ENCODE data around the gene PTGDR2.

PTGDR2 gene

GRCh38 chr11:60873533-60873932, 17.8 kb upstream of the PTGDR2 start:
- no peak for DNase-seq

DNA sequence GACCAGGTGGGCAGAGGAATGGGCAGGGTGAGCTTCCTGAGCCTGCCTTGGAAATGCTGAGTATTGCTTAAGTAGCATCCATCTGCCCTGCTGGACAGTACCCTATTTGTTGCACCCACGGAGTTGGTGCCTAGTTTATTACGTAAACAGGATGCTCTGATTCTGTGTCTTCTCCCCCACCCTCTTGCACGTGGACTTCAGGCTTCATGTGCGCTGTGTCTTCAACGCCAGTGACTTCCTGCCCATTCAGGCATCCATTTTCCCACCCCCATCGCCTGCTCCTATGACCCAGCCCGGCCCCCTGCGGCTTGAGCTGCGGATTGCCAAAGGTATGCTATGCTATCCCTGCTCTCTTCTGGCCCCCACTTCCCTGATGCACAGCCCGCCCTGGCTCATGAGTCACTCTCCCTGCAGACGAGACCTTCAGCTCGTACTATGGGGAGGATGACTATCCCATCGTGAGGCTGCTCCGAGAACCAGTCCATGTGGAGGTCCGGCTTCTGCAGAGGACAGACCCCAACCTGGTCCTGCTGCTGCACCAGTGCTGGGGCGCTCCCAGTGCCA, 17.3 kb upstream of the PTGDR2 start:
- DNase-seq, result no peak

DNA sequence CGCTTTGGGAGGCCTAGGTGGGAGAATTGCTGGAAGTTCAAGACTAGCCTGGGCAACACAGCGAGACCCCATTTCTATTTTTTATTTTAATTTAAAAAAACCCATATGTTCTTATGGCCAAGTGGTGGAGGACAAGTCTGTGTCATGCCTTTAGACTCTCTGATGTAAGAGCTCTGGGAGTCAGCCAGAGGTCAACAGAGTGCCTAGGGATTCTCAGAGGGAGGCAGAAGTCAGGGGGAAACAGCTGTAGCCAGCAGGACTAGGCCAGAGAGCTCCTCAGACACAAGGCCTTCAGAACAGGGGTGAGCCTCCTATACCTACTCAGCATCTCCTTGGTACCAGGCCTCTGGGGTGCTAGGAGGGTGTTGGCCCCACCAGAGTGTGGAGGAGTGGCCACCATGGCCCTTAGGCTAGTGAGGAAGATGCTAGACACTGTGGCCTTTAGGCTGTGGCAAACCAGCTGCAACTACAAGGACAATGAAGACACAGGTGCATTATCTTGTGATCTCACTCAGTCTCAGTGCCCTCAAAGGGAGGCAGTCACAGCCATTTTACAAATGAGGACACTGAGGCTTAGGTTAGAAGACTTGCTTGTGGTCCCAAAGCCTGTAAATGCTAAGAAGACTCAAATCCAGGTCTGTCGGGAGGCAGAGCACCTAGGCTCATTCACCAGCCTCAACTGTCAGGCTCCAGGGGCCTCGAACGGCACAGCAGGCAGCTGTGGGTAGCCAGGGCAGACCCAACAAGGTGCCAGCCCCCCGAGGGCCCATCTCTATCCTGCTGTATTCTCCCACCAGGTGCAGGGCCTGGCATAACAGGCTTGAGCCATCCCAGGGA, 16.6 kb upstream of the PTGDR2 start:
- DNase-seq, result no peak

DNA sequence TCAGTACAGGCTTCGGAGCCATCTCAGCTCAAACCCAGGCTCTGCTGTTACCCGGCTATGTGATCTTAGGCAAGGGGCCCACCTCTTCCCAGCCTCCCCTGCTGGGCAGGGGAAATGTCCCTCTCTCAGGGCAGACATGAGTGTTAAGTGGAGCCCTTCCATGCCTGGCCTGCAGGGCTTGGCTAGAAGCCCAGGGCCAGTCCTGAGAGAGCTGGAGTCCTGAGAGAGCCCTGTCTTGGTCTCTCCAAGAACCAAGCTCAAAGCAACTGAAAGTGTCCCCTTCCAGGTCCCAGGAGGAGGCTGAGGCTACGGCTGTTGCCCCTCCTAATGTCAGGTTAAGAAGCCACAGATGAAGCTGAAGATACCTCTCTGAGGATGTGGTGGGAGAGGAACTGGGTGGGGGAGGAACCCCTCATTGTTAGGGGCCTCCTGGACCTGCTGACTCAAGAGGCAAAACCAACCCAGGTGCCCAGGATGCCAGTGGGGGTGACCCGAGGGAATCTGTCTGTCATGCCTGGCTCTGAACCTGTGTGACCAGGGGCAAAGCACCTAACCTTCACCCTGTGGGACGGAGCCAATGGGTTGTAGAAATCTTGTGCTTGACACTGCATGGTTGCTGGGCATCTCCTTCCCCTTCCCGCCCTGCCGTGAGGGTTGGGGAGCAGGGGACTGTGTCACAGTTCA, 15.8 kb upstream of the PTGDR2 start:
- DNase-seq, result no peak

GRCh38 chr11:60870733-60871377, 15.1 kb upstream of the PTGDR2 start:
- no peak for DNase-seq

- no peak for DNase-seq
Observed at GRCh38 chr11:60870276-60870675, 14.5 kb upstream of the PTGDR2 start.

DNA sequence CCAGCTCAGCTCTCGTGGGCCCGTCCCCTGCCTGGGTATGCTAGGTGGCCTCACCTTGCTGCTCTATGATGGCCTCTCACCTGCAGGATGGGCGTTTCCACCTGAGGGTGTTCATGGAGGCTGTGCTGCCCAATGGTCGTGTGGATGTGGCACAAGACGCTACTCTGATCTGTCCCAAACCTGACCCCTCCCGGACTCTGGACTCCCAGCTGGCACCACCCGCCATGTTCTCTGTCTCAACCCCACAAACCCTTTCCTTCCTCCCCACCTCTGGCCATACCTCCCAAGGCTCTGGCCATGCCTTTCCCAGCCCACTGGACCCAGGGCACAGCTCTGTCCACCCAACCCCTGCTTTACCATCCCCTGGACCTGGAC, 13.7 kb upstream of the PTGDR2 start:
- no peak for DNase-seq

DNA sequence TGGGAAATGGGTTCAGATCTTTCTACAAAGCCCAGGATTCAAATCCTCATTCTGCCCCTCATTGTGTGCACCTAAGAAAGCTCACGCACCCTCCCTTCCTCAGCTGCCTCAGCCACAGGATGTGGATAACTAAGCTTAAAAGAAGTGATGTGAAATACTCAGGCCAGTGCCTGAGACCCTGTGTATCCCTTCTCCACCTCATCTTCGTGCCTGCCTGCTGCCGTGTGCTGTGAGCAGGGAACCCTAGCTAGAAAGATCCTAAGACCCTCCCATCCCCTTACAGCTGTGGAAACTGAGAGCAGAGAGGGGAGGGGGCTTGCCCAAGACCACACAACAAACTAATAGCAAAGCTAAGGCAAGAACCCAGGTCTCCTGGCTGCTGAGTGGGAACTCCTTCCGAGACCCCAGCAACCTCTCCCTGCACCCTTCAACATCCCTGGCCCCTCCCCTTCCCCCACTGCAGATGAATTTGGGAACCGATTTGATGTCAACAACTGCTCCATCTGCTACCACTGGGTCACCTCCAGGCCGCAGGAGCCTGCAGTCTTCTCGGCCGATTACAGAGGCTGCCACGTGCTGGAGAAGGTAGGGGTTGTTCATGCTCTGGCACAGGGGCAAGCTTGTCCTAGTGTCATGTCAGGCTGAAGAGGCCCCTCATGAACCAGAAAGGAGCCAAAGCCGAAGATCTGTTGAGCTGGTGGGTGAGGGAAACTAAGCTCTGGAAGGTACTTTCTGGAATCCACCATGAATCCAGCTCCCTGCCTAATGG, 13.1 kb upstream of the PTGDR2 start:
- DNase-seq, result no peak

DNA sequence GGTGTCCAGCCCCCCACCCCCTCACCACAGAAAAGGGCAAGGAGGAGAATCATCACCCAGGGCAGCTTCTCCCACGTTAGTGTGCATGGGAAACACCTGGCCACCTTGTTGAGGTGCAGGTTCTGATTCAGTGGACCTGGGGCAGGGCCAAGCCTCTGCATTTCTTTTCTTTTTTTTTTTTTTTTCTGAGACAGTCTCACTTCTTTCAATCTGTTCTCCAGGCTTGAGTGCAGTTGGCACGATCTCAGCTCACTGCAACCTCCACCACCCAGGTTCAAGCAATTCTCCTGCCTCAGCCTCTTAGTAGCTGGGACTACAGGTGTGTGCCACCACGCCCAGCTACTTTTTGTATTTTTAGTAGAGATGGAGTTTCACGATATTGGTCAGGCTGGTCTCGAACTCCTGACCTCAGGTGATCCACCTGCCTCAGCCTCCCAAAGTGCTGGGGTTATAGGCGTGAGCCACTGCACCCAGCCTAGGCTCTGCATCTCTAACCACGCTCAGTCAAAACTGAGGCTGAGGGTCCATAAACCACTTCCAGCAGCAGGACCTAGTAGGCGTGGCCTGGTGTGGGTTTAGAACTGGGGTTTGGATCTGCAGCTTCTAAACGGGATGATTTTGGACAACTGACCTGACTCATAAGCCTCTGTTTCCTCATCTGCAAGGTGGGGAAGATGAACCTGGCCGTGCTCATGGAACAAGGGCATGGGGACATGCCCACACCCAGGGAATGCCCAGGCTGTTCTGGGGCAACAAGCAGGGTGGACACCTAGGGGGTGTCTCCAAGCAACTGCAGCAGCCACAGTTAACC, 12.3 kb upstream of the PTGDR2 start:
- DNase-seq, result no peak

DNA sequence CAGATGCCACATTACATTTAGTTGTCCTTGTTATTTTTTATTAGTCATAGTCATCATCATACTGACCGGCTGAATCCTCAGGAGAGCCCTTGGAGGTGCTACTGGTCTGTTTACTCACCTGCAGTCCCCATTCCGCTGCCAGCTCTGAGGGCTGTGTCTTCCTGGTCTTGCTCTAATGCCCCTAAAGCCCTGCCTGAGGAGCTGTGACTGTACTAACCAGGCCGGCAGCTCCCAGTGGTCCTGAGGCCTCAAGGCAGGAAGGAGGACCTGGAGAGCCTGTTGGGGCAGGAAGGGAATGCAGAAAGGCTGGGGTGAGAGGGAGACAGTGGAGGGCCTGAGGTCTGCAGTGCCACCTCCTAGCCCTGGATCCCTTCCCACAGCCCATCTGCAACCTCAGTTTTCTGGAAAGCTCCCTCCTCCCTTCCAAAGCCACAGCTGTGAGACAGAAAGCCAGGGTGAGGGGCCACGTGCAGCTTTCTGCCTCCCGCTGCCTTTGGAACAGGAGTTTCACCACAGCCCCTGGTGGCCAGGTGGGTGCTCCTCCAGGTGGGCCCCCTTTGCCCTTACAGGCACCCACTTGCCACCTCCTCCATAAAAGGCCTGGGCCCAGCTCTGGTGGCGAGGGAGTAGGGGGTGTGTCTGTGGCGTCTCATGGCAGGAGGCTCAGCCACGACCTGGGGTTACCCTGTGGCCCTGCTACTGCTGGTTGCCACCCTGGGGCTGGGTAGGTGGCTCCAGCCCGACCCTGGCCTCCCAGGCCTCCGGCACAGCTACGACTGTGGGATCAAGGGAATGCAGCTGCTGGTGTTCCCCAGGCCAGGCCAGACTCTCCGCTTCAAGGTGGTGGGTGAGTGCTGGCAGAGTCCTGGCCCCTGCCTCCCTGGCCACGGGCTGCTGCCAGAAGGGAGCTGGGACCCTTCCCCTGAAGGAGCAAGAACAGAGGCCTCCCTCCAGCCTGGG, 11.4 kb upstream of the PTGDR2 start, which contains the start of gene ZP1:
Gene ZP1, plus strand, starts transcription at position 632 of the 960 bp plus-strand sequence. Its CDS starts 20 bp downstream, at position 652.
- no peak for DNase-seq

DNA sequence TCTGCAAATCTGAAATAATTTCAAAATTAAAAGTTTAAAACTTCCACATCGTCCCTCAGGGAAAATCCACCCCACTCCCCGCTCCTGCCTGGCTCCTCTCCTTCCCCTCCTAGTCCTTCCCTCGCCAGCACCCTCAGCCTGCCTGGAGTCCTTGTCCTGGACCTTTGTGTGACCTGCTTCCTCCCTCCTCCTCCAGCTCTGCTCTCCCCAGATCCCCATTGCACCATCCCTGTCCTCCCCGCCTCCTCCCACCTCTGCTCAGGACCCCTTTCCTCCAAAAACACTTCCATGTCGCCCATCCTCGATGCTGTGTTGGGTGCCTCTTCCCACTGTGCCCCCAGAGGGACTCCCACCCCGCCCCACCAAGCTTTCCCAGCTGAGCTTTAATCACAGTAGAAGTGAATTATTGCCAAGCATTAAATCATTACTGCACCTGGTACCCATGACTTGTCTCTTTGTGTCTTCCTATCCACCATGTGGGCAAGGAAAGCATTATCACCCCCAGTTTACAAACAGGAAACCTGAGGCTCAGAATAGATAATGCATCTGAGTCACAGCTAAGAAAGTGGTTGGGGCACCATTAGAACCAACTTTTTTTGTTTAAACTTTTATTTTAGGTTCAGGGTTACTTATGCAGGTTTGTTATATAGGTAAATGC, 9.2 kb upstream of the PTGDR2 start:
- DNase-seq, result no peak

DNA sequence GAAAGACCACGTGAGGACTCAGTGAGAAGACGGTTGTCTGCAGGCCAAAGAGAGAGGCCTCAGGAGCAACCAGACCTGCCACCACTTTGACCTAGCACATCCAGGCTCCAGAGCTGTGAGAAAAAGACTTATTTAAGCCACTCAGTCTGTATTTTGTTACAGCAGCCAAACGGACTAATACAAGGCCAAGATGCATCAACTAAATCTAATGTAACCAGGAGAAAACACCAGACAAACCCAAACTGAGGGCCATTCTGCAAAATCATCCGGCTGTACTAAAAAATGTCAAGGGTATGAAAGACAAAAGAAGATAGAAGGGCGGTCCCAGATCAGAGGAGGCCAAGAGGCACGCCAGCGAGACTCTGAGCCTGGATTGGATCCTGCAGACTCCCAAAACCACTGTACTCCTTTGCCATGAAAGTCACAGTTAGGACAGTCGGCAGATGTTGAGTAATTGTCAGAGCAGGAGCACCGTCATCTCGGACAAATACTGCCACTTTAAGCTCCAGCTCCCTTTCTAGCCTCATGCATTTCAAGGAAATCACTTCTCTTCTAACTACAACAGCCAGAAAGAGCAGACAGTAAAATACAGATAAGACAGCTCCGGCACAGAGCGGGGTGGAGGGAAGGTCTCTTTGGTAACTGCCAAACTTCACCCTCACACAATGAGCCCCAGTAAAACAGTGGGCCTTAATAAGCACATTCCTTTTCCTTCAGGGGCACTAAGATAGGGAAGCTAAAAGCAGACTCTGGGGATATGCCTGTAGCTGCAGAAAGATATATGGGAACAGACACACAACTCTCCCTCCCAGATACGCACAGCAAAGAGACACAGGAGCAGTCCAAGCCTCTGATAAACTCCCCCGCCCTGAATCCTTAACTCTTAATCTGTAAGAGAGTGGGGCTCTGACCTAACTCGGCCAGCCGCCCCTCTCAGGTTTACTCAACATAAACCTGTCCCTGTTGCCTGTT, 8.1 kb upstream of the PTGDR2 start:
- no peak for DNase-seq

GRCh38 chr11:60862171-60862570, 6.4 kb upstream of the PTGDR2 start:
- DNase-seq, result no peak

GRCh38 chr11:60860943-60861342, 5.2 kb upstream of the PTGDR2 start:
- DNase-seq, result no peak

DNA sequence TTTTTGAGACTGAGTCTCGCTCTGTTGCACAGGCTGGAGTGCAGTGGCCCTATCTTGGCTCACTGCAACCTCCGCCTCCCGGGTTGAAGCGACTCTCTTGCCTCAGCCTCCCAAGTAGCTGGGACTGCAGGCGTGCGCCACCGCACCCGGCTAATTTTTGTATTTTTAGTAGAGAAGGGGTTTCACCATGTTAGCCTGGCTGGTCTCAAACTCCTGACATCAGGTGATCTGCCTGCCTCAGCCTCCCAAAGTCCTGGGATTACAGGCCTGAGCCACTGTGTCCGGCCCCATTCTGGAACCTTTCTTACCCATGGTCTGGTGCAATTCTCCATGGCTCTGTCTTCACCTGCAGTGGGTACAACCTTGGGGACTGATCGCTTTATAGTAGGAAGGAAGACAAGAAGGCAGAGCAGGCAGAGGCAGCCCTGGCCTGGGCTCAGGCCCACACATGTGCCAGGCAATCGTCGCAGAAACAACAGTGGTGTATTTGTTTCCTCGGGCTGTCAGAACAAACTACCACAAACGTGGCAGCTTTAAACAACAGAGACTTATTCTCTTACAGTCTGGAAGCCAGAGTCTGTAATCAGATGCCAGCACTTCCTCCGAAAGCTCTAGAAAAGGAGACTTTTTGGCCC, 4.0 kb upstream of the PTGDR2 start:
- DNase-seq, result no peak

GRCh38 chr11:60858731-60859464, 3.1 kb upstream of the PTGDR2 start:
- no peak for DNase-seq

GRCh38 chr11:60858236-60858635, 2.5 kb upstream of the PTGDR2 start:
- DNase-seq, result no peak

Data from NCI-H1048 (cell line).